Measurements from ENCODE around the gene CTDP1.

CTDP1 gene

GRCh38 chr18:79792096-79792987 is 112.7 kb downstream of the CTDP1 start:
- no peak overlapping the region for H3K27ac ChIP-seq (ENCODE audit: low read length)
- H3K27me3 ChIP-seq (ENCODE audit: control insufficient read depth in 1 of 2, insufficient read depth in 2 of 2, low read length in 2 of 2) = peaks cover 38 to 66% of the 10 kb centered on the region in 2 donors
- H3K36me3 ChIP-seq (ENCODE audit: control insufficient read depth in 2 of 2, insufficient read depth in 2 of 2, low read length in 2 of 2) = no peaks in the 10 kb centered on the region
- H3K9me3 ChIP-seq (ENCODE audit: control insufficient read depth in 2 of 2, low read length in 2 of 2) = peaks cover 0 to 5% of the 10 kb centered on the region in 2 donors
- peak overlapping the region in 1 of 2 donors; percentile 34 for H3K4me3 ChIP-seq (ENCODE audit: low read length in 2 of 2)
- H3K9ac ChIP-seq (ENCODE audit: low read length in 2 of 2) = no peak overlapping the region
- peaks cover 12% of the 10 kb centered on the region for H3K4me1 ChIP-seq (ENCODE audit: control insufficient read depth, insufficient read depth, low read length)

- Histone ChIP-seq H3K4me3 (ENCODE audit: low read length in 2 of 2) (no peak overlapping the region), H3K27ac (ENCODE audit: low read length) (no peak overlapping the region), H3K27me3 (ENCODE audit: control insufficient read depth in 1 of 2, insufficient read depth in 2 of 2, low read length in 2 of 2) (peaks cover 38 to 63% of the 10 kb centered on the region in 2 donors), H3K4me1 (ENCODE audit: control insufficient read depth, insufficient read depth, low read length) (peaks cover 13% of the 10 kb centered on the region), H3K9ac (ENCODE audit: low read length in 2 of 2) (no peak overlapping the region), H3K9me3 (ENCODE audit: control insufficient read depth in 2 of 2, low read length in 2 of 2) (peaks cover 0 to 4% of the 10 kb centered on the region in 2 donors), H3K36me3 (ENCODE audit: control insufficient read depth in 2 of 2, insufficient read depth in 2 of 2, low read length in 2 of 2) (no peaks in the 10 kb centered on the region)
These were observed 113.4 kb downstream of the CTDP1 start for GRCh38 chr18:79792988-79793355.

- H3K9ac ChIP-seq (ENCODE audit: low read length in 2 of 2) = no peak overlapping the region
- H3K9me3 ChIP-seq (ENCODE audit: control insufficient read depth in 2 of 2, low read length in 2 of 2) = no peaks in the 10 kb centered on the region
- H3K4me1 ChIP-seq (ENCODE audit: control insufficient read depth, insufficient read depth, low read length) = peaks cover 12% of the 10 kb centered on the region
- H3K4me3 ChIP-seq (ENCODE audit: low read length in 2 of 2) = no peak overlapping the region
- no peak overlapping the region for H3K27ac ChIP-seq (ENCODE audit: low read length)
- H3K27me3 ChIP-seq (ENCODE audit: control insufficient read depth in 1 of 2, insufficient read depth in 2 of 2, low read length in 2 of 2) = peaks cover 41 to 61% of the 10 kb centered on the region in 2 donors
- H3K36me3 ChIP-seq (ENCODE audit: control insufficient read depth in 2 of 2, insufficient read depth in 2 of 2, low read length in 2 of 2) = no peaks in the 10 kb centered on the region
These were observed 115.2 kb downstream of the CTDP1 start for GRCh38 chr18:79794846-79795245.

GRCh38 chr18:79795446-79795845 is 115.8 kb downstream of the CTDP1 start:
- H3K27me3 ChIP-seq (ENCODE audit: control insufficient read depth in 1 of 2, insufficient read depth in 2 of 2, low read length in 2 of 2) = peaks cover 39 to 61% of the 10 kb centered on the region in 2 donors
- peaks cover 12% of the 10 kb centered on the region for H3K4me1 ChIP-seq (ENCODE audit: control insufficient read depth, insufficient read depth, low read length)
- H3K36me3 ChIP-seq (ENCODE audit: control insufficient read depth in 2 of 2, insufficient read depth in 2 of 2, low read length in 2 of 2) = no peaks in the 10 kb centered on the region
- H3K9ac ChIP-seq (ENCODE audit: low read length in 2 of 2) = no peak overlapping the region
- H3K9me3 ChIP-seq (ENCODE audit: control insufficient read depth in 2 of 2, low read length in 2 of 2) = no peaks in the 10 kb centered on the region
- H3K4me3 ChIP-seq (ENCODE audit: low read length in 2 of 2) = no peak overlapping the region
- no peak overlapping the region for H3K27ac ChIP-seq (ENCODE audit: low read length)

GRCh38 chr18:79796016-79796415 is 116.4 kb downstream of the CTDP1 start:
- Histone ChIP-seq H3K36me3 (ENCODE audit: control insufficient read depth in 2 of 2, insufficient read depth in 2 of 2, low read length in 2 of 2) (no peaks in the 10 kb centered on the region), H3K9me3 (ENCODE audit: control insufficient read depth in 2 of 2, low read length in 2 of 2) (no peaks in the 10 kb centered on the region), H3K27ac (ENCODE audit: low read length) (no peak overlapping the region), H3K4me3 (ENCODE audit: low read length in 2 of 2) (no peak overlapping the region), H3K27me3 (ENCODE audit: control insufficient read depth in 1 of 2, insufficient read depth in 2 of 2, low read length in 2 of 2) (peaks cover 40 to 57% of the 10 kb centered on the region in 2 donors), H3K4me1 (ENCODE audit: control insufficient read depth, insufficient read depth, low read length) (peaks cover 12% of the 10 kb centered on the region), H3K9ac (ENCODE audit: low read length in 2 of 2) (no peak overlapping the region)

GRCh38 chr18:79796531-79797405 is 117.2 kb downstream of the CTDP1 start:
- Histone ChIP-seq H3K9me3 (ENCODE audit: control insufficient read depth in 2 of 2, low read length in 2 of 2) (no peaks in the 10 kb centered on the region), H3K9ac (ENCODE audit: low read length in 2 of 2) (no peak overlapping the region), H3K4me3 (ENCODE audit: low read length in 2 of 2) (no peak overlapping the region), H3K27ac (ENCODE audit: low read length) (no peak overlapping the region), H3K27me3 (ENCODE audit: control insufficient read depth in 1 of 2, insufficient read depth in 2 of 2, low read length in 2 of 2) (peaks cover 36 to 54% of the 10 kb centered on the region in 2 donors), H3K36me3 (ENCODE audit: control insufficient read depth in 2 of 2, insufficient read depth in 2 of 2, low read length in 2 of 2) (no peaks in the 10 kb centered on the region), H3K4me1 (ENCODE audit: control insufficient read depth, insufficient read depth, low read length) (peaks cover 8% of the 10 kb centered on the region)

- peak within 1 kb of the TSS; percentile 22 to 35 for H3K4me3 ChIP-seq (ENCODE audit: low read length in 2 of 2)
- H3K9me3 ChIP-seq (ENCODE audit: control insufficient read depth in 2 of 2, low read length in 2 of 2) = no peaks in the 10 kb centered on the region
- H3K9ac ChIP-seq (ENCODE audit: low read length in 2 of 2) = no peak within 1 kb of the TSS
- H3K36me3 ChIP-seq (ENCODE audit: control insufficient read depth in 2 of 2, insufficient read depth in 2 of 2, low read length in 2 of 2) = no peaks in the 10 kb centered on the region
- H3K4me1 ChIP-seq (ENCODE audit: control insufficient read depth, insufficient read depth, low read length) = peaks cover 7% of the 10 kb centered on the region
- no peak within 1 kb of the TSS for H3K27ac ChIP-seq (ENCODE audit: low read length)
- peaks cover 31 to 46% of the 10 kb centered on the region in 2 donors for H3K27me3 ChIP-seq (ENCODE audit: control insufficient read depth in 1 of 2, insufficient read depth in 2 of 2, low read length in 2 of 2)
These were observed 118.1 kb downstream of the CTDP1 start, which contains the start of gene KCNG2 for GRCh38 chr18:79797518-79798345. KCNG2 (plus strand) TSS chr18:79797938; CDS start chr18:79863668, 65,730 bp downstream.

- no peaks in the 10 kb centered on the region for H3K9me3 ChIP-seq (ENCODE audit: control insufficient read depth in 2 of 2, low read length in 2 of 2)
- H3K27me3 ChIP-seq (ENCODE audit: control insufficient read depth in 1 of 2, insufficient read depth in 2 of 2, low read length in 2 of 2) = peaks cover 31 to 45% of the 10 kb centered on the region in 2 donors
- H3K27ac ChIP-seq (ENCODE audit: low read length) = no peak overlapping the region
- H3K9ac ChIP-seq (ENCODE audit: low read length in 2 of 2) = no peak overlapping the region
- H3K36me3 ChIP-seq (ENCODE audit: control insufficient read depth in 2 of 2, insufficient read depth in 2 of 2, low read length in 2 of 2) = no peaks in the 10 kb centered on the region
- H3K4me1 ChIP-seq (ENCODE audit: control insufficient read depth, insufficient read depth, low read length) = peaks cover 7% of the 10 kb centered on the region
- peak overlapping the region; percentile 22 to 35 for H3K4me3 ChIP-seq (ENCODE audit: low read length in 2 of 2)
These were observed 118.9 kb downstream of the CTDP1 start for GRCh38 chr18:79798346-79798998.

- H3K4me3 ChIP-seq (ENCODE audit: low read length in 2 of 2) = peak overlapping the region; percentile 22 to 35
- H3K9me3 ChIP-seq (ENCODE audit: control insufficient read depth in 2 of 2, low read length in 2 of 2) = no peaks in the 10 kb centered on the region
- H3K36me3 ChIP-seq (ENCODE audit: control insufficient read depth in 2 of 2, insufficient read depth in 2 of 2, low read length in 2 of 2) = no peaks in the 10 kb centered on the region
- no peak overlapping the region for H3K9ac ChIP-seq (ENCODE audit: low read length in 2 of 2)
- no peak overlapping the region for H3K27ac ChIP-seq (ENCODE audit: low read length)
- peaks cover 31 to 45% of the 10 kb centered on the region in 2 donors for H3K27me3 ChIP-seq (ENCODE audit: control insufficient read depth in 1 of 2, insufficient read depth in 2 of 2, low read length in 2 of 2)
- H3K4me1 ChIP-seq (ENCODE audit: control insufficient read depth, insufficient read depth, low read length) = peaks cover 7% of the 10 kb centered on the region
These were observed 119.4 kb downstream of the CTDP1 start for GRCh38 chr18:79798999-79799370.
